ENCODE measurements around the gene FAM13B.

Gene FAM13B

DNA sequence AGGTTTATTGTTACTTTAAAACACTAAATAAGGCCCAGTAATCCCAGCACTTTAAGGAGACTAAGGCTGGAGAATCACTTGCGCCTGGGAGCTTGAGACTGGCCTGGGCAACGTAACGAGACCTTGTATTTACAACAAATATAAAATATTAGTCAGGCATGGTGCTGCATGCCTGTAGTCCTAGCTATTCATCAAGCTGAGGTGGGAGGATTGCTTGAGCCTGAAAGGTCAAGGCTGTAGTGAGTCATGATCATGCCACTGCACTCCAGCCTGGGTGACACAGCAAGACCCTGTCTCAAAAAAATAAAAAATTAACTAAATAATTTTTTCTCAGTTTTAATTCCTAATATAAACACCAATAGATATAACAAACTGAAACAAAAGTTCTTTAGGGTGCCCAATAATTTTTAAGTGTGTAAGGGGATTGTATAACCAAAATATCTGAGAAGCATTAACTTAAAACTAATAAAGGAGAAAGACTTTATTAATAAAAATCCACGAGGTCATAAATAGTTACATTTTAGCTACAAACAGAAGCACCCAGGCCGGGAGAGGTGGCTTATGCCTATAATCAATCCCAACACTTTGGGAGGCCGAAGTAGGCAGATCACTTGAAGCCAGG is 32.7 kb downstream of the FAM13B start:
- peaks cover 34% of the 10 kb centered on the region for H3K36me3 ChIP-seq
- no peak overlapping the region for H3K27ac ChIP-seq
- no peak for DNase-seq

DNA sequence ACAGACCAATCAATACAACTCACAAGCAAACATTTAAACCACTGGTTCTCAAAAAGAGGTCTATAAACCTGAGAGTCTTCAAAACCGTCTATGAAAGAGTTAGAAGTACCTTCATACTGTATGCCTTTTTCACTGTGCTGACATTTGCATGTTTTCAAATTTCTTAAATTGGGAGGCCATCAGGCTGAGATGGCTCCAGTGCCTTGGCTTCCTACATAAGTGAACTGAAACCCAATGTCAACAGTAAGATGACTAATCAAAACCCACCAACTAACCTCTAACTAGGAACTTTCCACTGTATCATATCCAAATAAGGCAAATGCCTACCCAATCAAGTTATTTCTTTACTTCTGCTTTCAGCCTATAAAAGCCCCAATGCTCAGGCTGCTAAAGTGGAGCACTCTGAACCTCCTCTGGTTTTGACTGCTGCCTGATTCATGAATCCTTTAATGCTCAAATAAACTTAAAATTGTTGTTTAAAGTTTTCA is 35.1 kb downstream of the FAM13B start:
- TF ChIP-seq, protein P1, sequence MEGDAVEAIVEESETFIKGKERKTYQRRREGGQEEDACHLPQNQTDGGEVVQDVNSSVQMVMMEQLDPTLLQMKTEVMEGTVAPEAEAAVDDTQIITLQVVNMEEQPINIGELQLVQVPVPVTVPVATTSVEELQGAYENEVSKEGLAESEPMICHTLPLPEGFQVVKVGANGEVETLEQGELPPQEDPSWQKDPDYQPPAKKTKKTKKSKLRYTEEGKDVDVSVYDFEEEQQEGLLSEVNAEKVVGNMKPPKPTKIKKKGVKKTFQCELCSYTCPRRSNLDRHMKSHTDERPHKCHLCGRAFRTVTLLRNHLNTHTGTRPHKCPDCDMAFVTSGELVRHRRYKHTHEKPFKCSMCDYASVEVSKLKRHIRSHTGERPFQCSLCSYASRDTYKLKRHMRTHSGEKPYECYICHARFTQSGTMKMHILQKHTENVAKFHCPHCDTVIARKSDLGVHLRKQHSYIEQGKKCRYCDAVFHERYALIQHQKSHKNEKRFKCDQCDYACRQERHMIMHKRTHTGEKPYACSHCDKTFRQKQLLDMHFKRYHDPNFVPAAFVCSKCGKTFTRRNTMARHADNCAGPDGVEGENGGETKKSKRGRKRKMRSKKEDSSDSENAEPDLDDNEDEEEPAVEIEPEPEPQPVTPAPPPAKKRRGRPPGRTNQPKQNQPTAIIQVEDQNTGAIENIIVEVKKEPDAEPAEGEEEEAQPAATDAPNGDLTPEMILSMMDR (IDR thresholded peaks at IDR 0.05; ENCODE audit: low read depth, low read length) = no peak
- Histone ChIP-seq H3K36me3 (peaks cover 24% of the 10 kb centered on the region), H3K27ac (no peak overlapping the region), H3K4me3 (ENCODE audit: low read depth, low read length) (no peak overlapping the region), H3K27me3 (ENCODE audit: insufficient read depth, low read depth, severe bottlenecking) (no peaks in the 10 kb centered on the region), H3K9me3 (ENCODE audit: severe bottlenecking) (no peaks in the 10 kb centered on the region)
- no peak for DNase-seq

More for the DNA sequence above, 32.7 kb downstream of the FAM13B start:
- Histone ChIP-seq H3K27me3 (ENCODE audit: insufficient read depth, low read depth, severe bottlenecking) (no peaks in the 10 kb centered on the region), H3K9me3 (ENCODE audit: severe bottlenecking) (no peaks in the 10 kb centered on the region), H3K4me3 (ENCODE audit: low read depth, low read length) (no peak overlapping the region)
- TF ChIP-seq, protein P1 (IDR thresholded peaks at IDR 0.05; ENCODE audit: low read depth, low read length) = no peak

DNA sequence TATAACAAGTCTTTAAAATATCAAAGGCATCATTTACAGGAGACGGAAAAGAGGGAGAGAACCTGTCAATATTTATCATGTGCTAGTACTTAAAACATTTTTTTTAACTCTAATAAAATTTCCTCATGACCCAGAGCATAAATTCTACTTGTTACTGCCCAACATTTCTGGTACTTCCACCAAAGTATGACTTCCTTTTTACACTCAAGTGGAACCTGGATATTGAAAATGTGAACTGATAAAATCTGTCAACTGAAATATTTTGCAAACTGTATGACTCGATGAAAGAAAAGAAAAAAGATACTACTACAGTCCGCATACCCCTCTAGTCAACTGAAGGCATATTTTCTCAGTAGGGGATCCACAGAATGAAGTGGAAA is 37.1 kb downstream of the FAM13B start:
- DNase-seq = no peak
- Histone ChIP-seq H3K9me3 (ENCODE audit: severe bottlenecking) (no peaks in the 10 kb centered on the region), H3K36me3 (peaks cover 23% of the 10 kb centered on the region), H3K27me3 (ENCODE audit: insufficient read depth, low read depth, severe bottlenecking) (no peaks in the 10 kb centered on the region), H3K4me3 (ENCODE audit: low read depth, low read length) (no peak overlapping the region), H3K27ac (no peak overlapping the region)
- TF ChIP-seq, protein P1 (IDR thresholded peaks at IDR 0.05; ENCODE audit: low read depth, low read length) = no peak

DNA sequence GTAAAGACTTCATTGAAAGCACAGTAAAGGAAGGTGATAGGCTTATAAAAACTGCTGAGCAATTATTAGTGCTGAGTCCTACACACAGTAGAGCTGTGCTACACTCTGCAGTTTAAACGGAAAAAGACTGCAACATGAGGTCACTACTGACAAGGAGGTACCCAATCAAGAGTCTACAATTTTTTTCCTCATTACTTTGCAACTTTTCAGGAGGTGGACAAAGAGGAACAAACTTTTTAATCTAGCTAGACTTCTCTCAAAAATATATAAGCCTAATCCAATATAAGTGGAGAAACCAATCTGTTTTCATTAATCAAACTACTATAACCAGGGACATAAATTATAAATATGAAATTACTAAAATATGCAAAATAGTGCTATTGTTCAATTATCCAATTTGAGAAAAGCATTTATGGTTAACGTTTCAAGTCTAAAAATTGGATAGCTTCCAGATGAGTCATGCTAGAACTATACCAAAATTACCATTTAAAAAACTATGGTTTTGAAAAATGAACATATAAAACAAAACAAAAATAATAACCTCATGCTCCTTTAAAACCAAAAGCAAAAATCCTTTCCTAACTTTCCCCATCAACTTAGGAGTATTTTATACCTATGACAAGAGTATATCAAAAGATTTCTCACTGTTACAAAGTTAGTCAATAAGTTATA is 37.7 kb downstream of the FAM13B start:
- DNase-seq = no peak
- Histone ChIP-seq H3K27me3 (ENCODE audit: insufficient read depth, low read depth, severe bottlenecking) (no peaks in the 10 kb centered on the region), H3K4me3 (ENCODE audit: low read depth, low read length) (no peak overlapping the region), H3K27ac (no peak overlapping the region), H3K9me3 (ENCODE audit: severe bottlenecking) (no peaks in the 10 kb centered on the region), H3K36me3 (peaks cover 23% of the 10 kb centered on the region)
- TF ChIP-seq, protein P1 (IDR thresholded peaks at IDR 0.05; ENCODE audit: low read depth, low read length) = no peak

DNA sequence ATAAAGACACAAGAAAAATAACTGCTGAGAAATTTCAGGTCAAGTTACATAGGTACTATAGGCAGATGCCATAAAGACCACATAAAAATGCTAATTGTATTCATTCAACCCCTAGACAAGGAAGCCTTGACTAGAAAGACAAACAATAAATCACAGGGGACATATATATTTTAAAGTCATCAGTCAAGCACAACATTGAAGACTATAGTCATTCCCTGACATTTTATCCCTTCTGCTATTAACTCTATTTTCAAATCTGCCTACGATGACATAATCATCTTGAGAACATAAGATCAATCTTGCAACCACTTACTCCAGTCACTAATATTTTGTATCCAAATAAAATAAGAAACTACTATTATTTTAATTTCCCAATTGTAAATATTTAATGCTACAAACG is 38.3 kb downstream of the FAM13B start:
- peaks cover 23% of the 10 kb centered on the region for H3K36me3 ChIP-seq
- TF ChIP-seq, protein P1 (IDR thresholded peaks at IDR 0.05; ENCODE audit: low read depth, low read length) = no peak
- H3K9me3 ChIP-seq (ENCODE audit: severe bottlenecking) = no peaks in the 10 kb centered on the region
- H3K27me3 ChIP-seq (ENCODE audit: insufficient read depth, low read depth, severe bottlenecking) = no peaks in the 10 kb centered on the region
- DNase-seq = no peak
- no peak overlapping the region for H3K27ac ChIP-seq
- H3K4me3 ChIP-seq (ENCODE audit: low read depth, low read length) = no peak overlapping the region

Measured in WERI-Rb-1 (cell line).